IPS-18a (cell line): ENCODE results near the gene PTGR3.
A peak's percentile ranks its signal among the peaks of the same experiment; 100 is the strongest.

Experiments used
- H3K27ac ChIP-seq: one replicate; pipeline ENCODE4 v1.5.1; 2013; ENCODE audit warnings: low read length
- H3K27me3 ChIP-seq: one replicate; pipeline ENCODE4 v1.6.1; 2013; ENCODE audit warnings: mild to moderate bottlenecking, low read length; ENCODE audit not compliant: control insufficient read depth, insufficient read depth
- H3K36me3 ChIP-seq: one replicate; pipeline ENCODE4 v1.6.1; 2013; ENCODE audit warnings: low read depth, low read length; ENCODE audit not compliant: control insufficient read depth
- H3K4me1 ChIP-seq: one replicate; pipeline ENCODE4 v1.6.1; 2013; ENCODE audit warnings: low read depth, low read length; ENCODE audit not compliant: control insufficient read depth
- H3K4me3 ChIP-seq: one replicate; pipeline ENCODE4 v1.5.1; 2013; ENCODE audit warnings: low read length
- H3K9ac ChIP-seq: one replicate; pipeline ENCODE4 v1.6.1; 2013; ENCODE audit warnings: mild to moderate bottlenecking, low read length, moderate library complexity
- H3K9me3 ChIP-seq: one replicate; pipeline ENCODE4 v1.6.1; 2013; ENCODE audit warnings: low read depth, low read length; ENCODE audit not compliant: control insufficient read depth

Gene PTGR3

GRCh38 chr18:75209129-75209950 is at the start of gene PTGR3:
Gene PTGR3 (minus strand): TSS chr18:75209139. CDS start chr18:75209058, 81 bp downstream.
- Histone ChIP-seq H3K36me3 (no peaks in the 10 kb centered on the region), H3K4me3 (peak within 1 kb of the TSS; percentile 77), H3K27ac (no peak within 1 kb of the TSS), H3K9me3 (no peaks in the 10 kb centered on the region), H3K27me3 (peaks cover 87% of the 10 kb centered on the region), H3K4me1 (peaks cover 42% of the 10 kb centered on the region), H3K9ac (peak within 1 kb of the TSS; percentile 22)

- H3K36me3 ChIP-seq, result no peaks in the 10 kb centered on the region
Observed at GRCh38 chr18:75257605-75258004, 48.7 kb upstream of the PTGR3 start.

GRCh38 chr18:75256376-75256775 is 47.4 kb upstream of the PTGR3 start:
- H3K27ac ChIP-seq, result no peak overlapping the region
- H3K9me3 ChIP-seq, result no peaks in the 10 kb centered on the region
- H3K9ac ChIP-seq, result no peak overlapping the region
- H3K4me3 ChIP-seq, result no peak overlapping the region
- H3K27me3 ChIP-seq, result no peaks in the 10 kb centered on the region
- H3K4me1 ChIP-seq, result no peaks in the 10 kb centered on the region
- H3K36me3 ChIP-seq, result no peaks in the 10 kb centered on the region

More at GRCh38 chr18:75257605-75258004, 48.7 kb upstream of the PTGR3 start:
- H3K9me3 ChIP-seq, result no peaks in the 10 kb centered on the region
- H3K27me3 ChIP-seq, result no peaks in the 10 kb centered on the region
- no peak overlapping the region for H3K27ac ChIP-seq
- H3K9ac ChIP-seq, result no peak overlapping the region
- no peak overlapping the region for H3K4me3 ChIP-seq
- H3K4me1 ChIP-seq, result no peaks in the 10 kb centered on the region

- Histone ChIP-seq H3K36me3 (no peaks in the 10 kb centered on the region), H3K27me3 (no peaks in the 10 kb centered on the region), H3K4me1 (no peaks in the 10 kb centered on the region), H3K9ac (no peak overlapping the region), H3K4me3 (no peak overlapping the region), H3K9me3 (no peaks in the 10 kb centered on the region), H3K27ac (no peak overlapping the region)
Observed at GRCh38 chr18:75255094-75255493, 46.2 kb upstream of the PTGR3 start.

GRCh38 chr18:75253784-75254183 is 44.8 kb upstream of the PTGR3 start:
- no peaks in the 10 kb centered on the region for H3K4me1 ChIP-seq
- no peaks in the 10 kb centered on the region for H3K36me3 ChIP-seq
- no peak overlapping the region for H3K9ac ChIP-seq
- no peaks in the 10 kb centered on the region for H3K27me3 ChIP-seq
- H3K9me3 ChIP-seq, result no peaks in the 10 kb centered on the region
- H3K4me3 ChIP-seq, result no peak overlapping the region
- no peak overlapping the region for H3K27ac ChIP-seq

- H3K4me3 ChIP-seq, result no peak overlapping the region
- H3K4me1 ChIP-seq, result no peaks in the 10 kb centered on the region
- H3K27me3 ChIP-seq, result no peaks in the 10 kb centered on the region
- H3K9me3 ChIP-seq, result no peaks in the 10 kb centered on the region
- H3K27ac ChIP-seq, result no peak overlapping the region
- no peaks in the 10 kb centered on the region for H3K36me3 ChIP-seq
- no peak overlapping the region for H3K9ac ChIP-seq
Observed at GRCh38 chr18:75253043-75253442, 44.1 kb upstream of the PTGR3 start.

- Histone ChIP-seq H3K27ac (no peak overlapping the region), H3K9ac (no peak overlapping the region), H3K4me3 (no peak overlapping the region), H3K27me3 (no peaks in the 10 kb centered on the region), H3K4me1 (no peaks in the 10 kb centered on the region), H3K36me3 (no peaks in the 10 kb centered on the region), H3K9me3 (no peaks in the 10 kb centered on the region)
Observed at GRCh38 chr18:75252136-75252535, 43.2 kb upstream of the PTGR3 start.

- H3K9me3 ChIP-seq, result no peaks in the 10 kb centered on the region
- H3K36me3 ChIP-seq, result no peaks in the 10 kb centered on the region
- H3K4me1 ChIP-seq, result no peaks in the 10 kb centered on the region
- H3K27me3 ChIP-seq, result no peaks in the 10 kb centered on the region
- no peak overlapping the region for H3K4me3 ChIP-seq
- no peak overlapping the region for H3K27ac ChIP-seq
- no peak overlapping the region for H3K9ac ChIP-seq
Observed at GRCh38 chr18:75251466-75251865, 42.5 kb upstream of the PTGR3 start.

GRCh38 chr18:75250471-75250821 is 41.5 kb upstream of the PTGR3 start:
- Histone ChIP-seq H3K4me3 (no peak overlapping the region), H3K27ac (no peak overlapping the region)

GRCh38 chr18:75249672-75250470 is 40.9 kb upstream of the PTGR3 start:
- Histone ChIP-seq H3K36me3 (no peaks in the 10 kb centered on the region), H3K4me1 (no peaks in the 10 kb centered on the region), H3K9ac (no peak overlapping the region), H3K27me3 (no peaks in the 10 kb centered on the region), H3K27ac (no peak overlapping the region), H3K9me3 (no peaks in the 10 kb centered on the region), H3K4me3 (no peak overlapping the region)

More at GRCh38 chr18:75250471-75250821, 41.5 kb upstream of the PTGR3 start:
- Histone ChIP-seq H3K36me3 (no peaks in the 10 kb centered on the region), H3K9me3 (no peaks in the 10 kb centered on the region), H3K27me3 (no peaks in the 10 kb centered on the region), H3K4me1 (no peaks in the 10 kb centered on the region), H3K9ac (no peak overlapping the region)

GRCh38 chr18:75249175-75249518 is 40.2 kb upstream of the PTGR3 start:
- Histone ChIP-seq H3K9me3 (no peaks in the 10 kb centered on the region), H3K27ac (no peak overlapping the region), H3K27me3 (no peaks in the 10 kb centered on the region), H3K36me3 (no peaks in the 10 kb centered on the region), H3K4me1 (no peaks in the 10 kb centered on the region), H3K4me3 (no peak overlapping the region), H3K9ac (no peak overlapping the region)
